ENCODE data around the gene TRIM52. TPM values are rescaled to one million over a fixed set of nuclear protein-coding genes. Genes with fewer than 3 reads are reported as not detected.
A peak's percentile ranks its signal among the peaks of the same experiment; 100 is the strongest.

TRIM52 gene
- total and polyA plus RNA-seq, 9 donors, result 13.0 to 18.8 (median 15.3) TPM

- Histone ChIP-seq H3K9me3 (no peaks in the 10 kb centered on the region), H3K36me3 (no peaks in the 10 kb centered on the region), H3K4me3 (peak overlapping the region; percentile 86), H3K27ac (no peak overlapping the region), H3K27me3 (no peaks in the 10 kb centered on the region), H3K4me1 (ENCODE audit: insufficient read depth) (peaks cover 5% of the 10 kb centered on the region)
- DNase-seq, result peak in 2 of 5 donors; percentile 51 to 57
- TF ChIP-seq EP300 (IDR thresholded peaks at IDR 0.05) (no peak), POLR2A (IDR thresholded peaks at IDR 0.05) (no peak), CTCF (IDR thresholded peaks at IDR 0.05) (no peak)
- intact Hi-C loops (cut with DNase I), result loop anchor here in 2 of 4 donors (2.0 to 5.0 kb wide), 2 partner anchors 18 to 37 kb away; partner anchors contain the start of gene RACK1 (in 1 of the 2)
- 46 to 72% (median 63%) methylated on average over 22 of the region's 22 CpGs for WGBS, 3 donors
Observed at GRCh38 chr5:181224390-181225229, 36.3 kb downstream of the TRIM52 start.

- peak overlapping the region; percentile 86 for H3K4me3 ChIP-seq
- peak in 2 of 5 donors; percentile 66 to 77 for DNase-seq
- intact Hi-C loops (cut with DNase I), result loop anchor here in 2 of 4 donors (2.0 to 5.0 kb wide), 2 partner anchors 19 to 37 kb away; partner anchors contain the start of gene RACK1 (in 2 of the 2)
- 0% methylated on average over 31 of the region's 31 CpGs for WGBS, 3 donors
- peaks cover 5% of the 10 kb centered on the region for H3K4me1 ChIP-seq (ENCODE audit: insufficient read depth)
- H3K36me3 ChIP-seq, result no peaks in the 10 kb centered on the region
- no peak for TF ChIP-seq POLR2A (IDR thresholded peaks at IDR 0.05)
- no peak for TF ChIP-seq CTCF (IDR thresholded peaks at IDR 0.05)
- no peak for TF ChIP-seq EP300 (IDR thresholded peaks at IDR 0.05)
- H3K9me3 ChIP-seq, result no peaks in the 10 kb centered on the region
- H3K27me3 ChIP-seq, result no peaks in the 10 kb centered on the region
- peak overlapping the region; percentile 77 to 97 for H3K27ac ChIP-seq
Observed at GRCh38 chr5:181223729-181224389, 37.1 kb downstream of the TRIM52 start.

- 0 to 1% (median 1%) methylated on average over 59 of the region's 59 CpGs for WGBS, 3 donors
- Histone ChIP-seq H3K9me3 (no peaks in the 10 kb centered on the region), H3K4me1 (ENCODE audit: insufficient read depth) (peaks cover 6% of the 10 kb centered on the region), H3K36me3 (no peaks in the 10 kb centered on the region), H3K27ac (peak within 1 kb of the TSS; percentile 77 to 97), H3K27me3 (no peaks in the 10 kb centered on the region), H3K4me3 (peak within 1 kb of the TSS; percentile 86)
- peak; percentile 98 to 100 (median 99) for DNase-seq
- intact Hi-C loops (cut with DNase I), result loop anchor here in 1 of 4 donors (2.0 to 5.0 kb wide), 2 partner anchors 20 to 36 kb away; partner anchors contain the start of gene RACK1
- peak; percentile 51 for TF ChIP-seq EP300 (IDR thresholded peaks at IDR 0.05)
- peak in 1 of 3 donors; percentile 7 for TF ChIP-seq CTCF (IDR thresholded peaks at IDR 0.05)
- peak; percentile 95 for TF ChIP-seq POLR2A (IDR thresholded peaks at IDR 0.05)
Observed at GRCh38 chr5:181223058-181223728, 37.8 kb downstream of the TRIM52 start, which contains the start of gene TRIM41. Gene TRIM41, plus strand, starts transcription at chr5:181223281. Its CDS starts 719 bp downstream, at chr5:181224000.

- Histone ChIP-seq H3K36me3 (no peaks in the 10 kb centered on the region), H3K27ac (peak overlapping the region; percentile 77 to 97), H3K4me3 (peak overlapping the region; percentile 86), H3K9me3 (no peaks in the 10 kb centered on the region), H3K27me3 (no peaks in the 10 kb centered on the region), H3K4me1 (ENCODE audit: insufficient read depth) (peaks cover 6% of the 10 kb centered on the region)
- intact Hi-C loops (cut with DNase I), result loop anchor here in 1 of 4 donors (2.0 to 5.0 kb wide), 2 partner anchors 20 to 35 kb away; partner anchors contain the start of gene RACK1
- no peak for DNase-seq
- WGBS, 3 donors, result 0 to 1% (median 0%) methylated on average over 18 of the region's 18 CpGs
- TF ChIP-seq CTCF (IDR thresholded peaks at IDR 0.05) (peak in 2 of 3 donors; percentile 1 to 5), EP300 (IDR thresholded peaks at IDR 0.05) (no peak)
Observed at GRCh38 chr5:181222630-181223057, 38.3 kb downstream of the TRIM52 start.

Measured in ovary (tissue), 9 donors.